Erythroblast (primary cell): ENCODE measurements around the gene HJURP.

Experiments
- GATA1 ChIP-seq: IDR thresholded peaks from 2 replicates; pipeline ENCODE4 v1.6.1; 2011; ENCODE audit warnings: low read depth, mild to moderate bottlenecking, control low read depth, low read length, moderate library complexity
- POLR2A ChIP-seq: IDR thresholded peaks from 2 replicates; pipeline ENCODE4 v1.6.1; 2011; ENCODE audit warnings: mild to moderate bottlenecking, low read length

DNA sequence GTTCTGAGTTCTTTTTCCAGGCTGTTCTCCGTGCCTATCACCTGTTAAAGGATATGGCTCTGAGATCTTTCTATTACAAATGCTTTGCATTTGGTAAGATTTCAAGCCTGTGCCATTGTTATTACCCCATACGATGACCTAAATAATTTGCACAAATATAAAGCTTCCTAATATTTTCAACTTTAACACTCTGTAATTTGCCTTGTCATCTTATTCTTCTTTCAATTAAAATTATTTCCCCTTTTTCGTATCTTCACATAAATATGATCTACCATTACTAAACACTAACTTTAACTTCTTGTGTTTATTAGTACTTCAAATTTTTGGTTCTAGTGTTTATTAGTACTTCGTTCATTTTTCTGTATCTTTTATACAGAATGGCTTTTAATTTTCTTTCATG, 17.1 kb upstream of the HJURP start:
- no peak for TF ChIP-seq POLR2A
- no peak for TF ChIP-seq GATA1
